ENCODE results near the gene AMPH.

The AMPH gene

DNA sequence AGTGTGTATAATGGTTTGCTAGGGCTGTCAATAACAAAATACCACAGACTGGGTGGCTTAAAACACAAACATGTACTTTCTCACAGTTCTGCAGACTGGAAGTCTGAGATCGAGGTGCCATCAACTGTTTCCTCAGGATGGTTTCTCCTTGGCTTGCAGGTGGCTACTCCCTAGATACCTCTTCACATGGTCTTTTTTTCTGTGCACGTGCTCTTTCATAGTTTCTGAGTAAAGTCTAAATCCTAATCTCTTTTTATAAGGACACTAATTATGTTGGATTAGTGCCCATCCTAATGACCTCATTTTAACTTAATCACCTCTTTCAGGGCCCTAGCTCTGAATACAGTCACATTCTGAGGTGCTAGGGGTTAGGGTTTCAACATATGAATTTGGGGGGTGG, 65.9 kb downstream of the AMPH start:
- Histone ChIP-seq H3K9ac (no peak overlapping the region), H3K79me2 (no peaks in the 10 kb centered on the region), H3K4me1 (no peaks in the 10 kb centered on the region), H2AFZ (no peak overlapping the region), H3K9me3 (ENCODE audit: control insufficient read depth, low read length) (no peaks in the 10 kb centered on the region), H3K36me3 (ENCODE audit: control insufficient read depth, insufficient read depth, low read length) (no peaks in the 10 kb centered on the region), H3K27me3 (ENCODE audit: control insufficient read depth, insufficient read depth, low read length) (no peaks in the 10 kb centered on the region), H3K4me3 (ENCODE audit: low read depth, low read length) (no peak overlapping the region), H3K27ac (no peak overlapping the region), H3K4me2 (ENCODE audit: low read length) (no peak overlapping the region)
- TF ChIP-seq, protein P1, sequence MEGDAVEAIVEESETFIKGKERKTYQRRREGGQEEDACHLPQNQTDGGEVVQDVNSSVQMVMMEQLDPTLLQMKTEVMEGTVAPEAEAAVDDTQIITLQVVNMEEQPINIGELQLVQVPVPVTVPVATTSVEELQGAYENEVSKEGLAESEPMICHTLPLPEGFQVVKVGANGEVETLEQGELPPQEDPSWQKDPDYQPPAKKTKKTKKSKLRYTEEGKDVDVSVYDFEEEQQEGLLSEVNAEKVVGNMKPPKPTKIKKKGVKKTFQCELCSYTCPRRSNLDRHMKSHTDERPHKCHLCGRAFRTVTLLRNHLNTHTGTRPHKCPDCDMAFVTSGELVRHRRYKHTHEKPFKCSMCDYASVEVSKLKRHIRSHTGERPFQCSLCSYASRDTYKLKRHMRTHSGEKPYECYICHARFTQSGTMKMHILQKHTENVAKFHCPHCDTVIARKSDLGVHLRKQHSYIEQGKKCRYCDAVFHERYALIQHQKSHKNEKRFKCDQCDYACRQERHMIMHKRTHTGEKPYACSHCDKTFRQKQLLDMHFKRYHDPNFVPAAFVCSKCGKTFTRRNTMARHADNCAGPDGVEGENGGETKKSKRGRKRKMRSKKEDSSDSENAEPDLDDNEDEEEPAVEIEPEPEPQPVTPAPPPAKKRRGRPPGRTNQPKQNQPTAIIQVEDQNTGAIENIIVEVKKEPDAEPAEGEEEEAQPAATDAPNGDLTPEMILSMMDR (IDR thresholded peaks at IDR 0.05), result no peak

DNA sequence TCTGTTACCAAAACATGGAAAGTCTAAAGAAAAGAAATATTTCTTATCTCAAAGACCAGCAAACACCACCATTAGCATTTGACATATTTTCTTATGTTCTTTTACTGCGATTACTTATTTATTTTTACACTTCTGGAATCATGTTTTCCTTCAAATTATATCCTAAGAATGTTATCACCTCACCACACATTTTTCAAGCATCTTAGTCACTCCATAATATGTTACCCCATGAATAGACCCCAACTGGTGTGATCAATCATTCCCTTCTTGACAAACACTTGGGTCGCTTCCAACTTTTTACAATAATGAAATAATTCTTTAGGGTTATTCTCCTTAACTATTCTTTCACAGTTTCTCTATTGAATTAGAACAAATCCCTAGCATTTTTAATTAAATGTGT, 67.4 kb downstream of the AMPH start:
- H3K27ac ChIP-seq, result no peak overlapping the region
- TF ChIP-seq, protein P1 (IDR thresholded peaks at IDR 0.05), result no peak
- no peak overlapping the region for H2AFZ ChIP-seq
- no peak overlapping the region for H3K4me3 ChIP-seq (ENCODE audit: low read depth, low read length)
- H3K9me3 ChIP-seq (ENCODE audit: control insufficient read depth, low read length), result no peaks in the 10 kb centered on the region
- H3K4me1 ChIP-seq, result no peaks in the 10 kb centered on the region
- H3K27me3 ChIP-seq (ENCODE audit: control insufficient read depth, insufficient read depth, low read length), result no peaks in the 10 kb centered on the region
- no peaks in the 10 kb centered on the region for H3K36me3 ChIP-seq (ENCODE audit: control insufficient read depth, insufficient read depth, low read length)
- H3K9ac ChIP-seq, result no peak overlapping the region
- no peak overlapping the region for H3K4me2 ChIP-seq (ENCODE audit: low read length)
- no peaks in the 10 kb centered on the region for H3K79me2 ChIP-seq

DNA sequence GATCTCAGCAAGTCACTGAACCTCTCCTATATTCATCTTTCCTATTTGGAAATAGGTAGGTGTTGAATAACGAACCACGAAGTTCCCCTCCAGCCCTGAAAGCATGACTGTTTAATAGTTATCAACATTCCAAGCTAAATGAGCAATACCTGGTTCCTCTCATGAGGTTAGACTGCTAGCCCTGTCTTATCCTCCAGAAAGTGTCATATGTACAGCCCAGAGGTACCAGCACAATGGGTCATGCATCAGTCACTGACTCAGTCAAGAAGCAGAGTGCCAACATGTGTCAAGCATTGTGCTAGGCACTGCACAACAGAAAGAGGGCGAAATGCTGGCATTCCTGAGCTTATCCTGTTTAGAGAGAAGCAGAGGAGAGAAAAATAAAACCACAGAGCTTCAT, 70.0 kb downstream of the AMPH start:
- no peak overlapping the region for H3K4me3 ChIP-seq (ENCODE audit: low read depth, low read length)
- H3K36me3 ChIP-seq (ENCODE audit: control insufficient read depth, insufficient read depth, low read length), result no peaks in the 10 kb centered on the region
- H3K27me3 ChIP-seq (ENCODE audit: control insufficient read depth, insufficient read depth, low read length), result no peaks in the 10 kb centered on the region
- TF ChIP-seq, protein P1 (IDR thresholded peaks at IDR 0.05), result no peak
- H3K9ac ChIP-seq, result no peak overlapping the region
- H3K79me2 ChIP-seq, result no peaks in the 10 kb centered on the region
- H3K4me1 ChIP-seq, result no peaks in the 10 kb centered on the region
- H3K27ac ChIP-seq, result no peak overlapping the region
- no peaks in the 10 kb centered on the region for H3K9me3 ChIP-seq (ENCODE audit: control insufficient read depth, low read length)
- H3K4me2 ChIP-seq (ENCODE audit: low read length), result no peak overlapping the region
- no peak overlapping the region for H2AFZ ChIP-seq

DNA sequence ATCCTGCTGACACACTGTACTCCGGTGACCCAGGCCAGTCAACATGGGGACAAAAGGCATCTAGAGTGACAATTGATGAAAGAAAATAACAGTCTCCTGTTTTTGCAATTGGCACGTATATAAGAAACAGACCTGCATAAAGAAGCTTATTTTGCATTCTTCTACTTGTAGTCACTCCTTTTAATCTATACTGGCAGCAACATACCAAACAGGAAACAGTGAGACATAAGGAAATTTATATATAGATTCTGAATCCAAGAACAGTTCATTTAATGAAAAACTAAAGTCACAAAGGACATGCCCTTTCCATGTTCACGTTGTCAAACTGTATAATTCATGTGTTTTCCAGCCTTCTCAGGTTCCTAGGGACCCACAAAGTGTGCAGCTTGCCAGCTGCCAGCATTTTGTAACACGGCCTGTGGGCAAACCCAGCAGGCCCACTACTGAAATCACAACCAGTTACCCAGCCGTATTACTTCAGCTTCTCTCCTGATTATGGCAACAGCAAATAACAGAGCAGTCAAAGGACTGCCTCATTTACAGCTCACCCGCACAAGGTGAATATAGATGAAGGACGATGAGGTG, 72.3 kb downstream of the AMPH start:
- Histone ChIP-seq H3K9ac (no peak overlapping the region), H2AFZ (no peak overlapping the region)
- TF ChIP-seq, protein P1 (IDR thresholded peaks at IDR 0.05), result no peak

DNA sequence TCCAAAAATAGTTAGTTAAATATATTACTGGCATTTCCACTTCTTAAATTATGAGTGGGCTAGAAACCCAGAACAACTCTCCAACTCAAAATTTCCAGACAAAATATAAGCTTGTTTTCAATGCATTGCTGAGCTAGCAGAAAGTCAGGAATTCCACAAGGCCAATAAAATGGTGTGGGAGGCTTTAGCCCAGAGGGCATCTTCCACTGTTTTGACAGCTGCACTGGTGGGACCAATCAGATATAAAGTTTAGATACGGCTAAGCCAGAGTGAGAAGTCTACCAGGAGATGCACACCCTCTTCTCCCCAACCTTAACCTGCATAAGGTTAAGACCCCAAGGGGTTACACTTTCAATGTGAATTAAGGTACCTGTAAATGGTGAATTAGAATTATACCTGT, 76.6 kb downstream of the AMPH start:
- Histone ChIP-seq H3K27ac (no peak overlapping the region), H2AFZ (no peak overlapping the region), H3K4me3 (ENCODE audit: low read depth, low read length) (no peak overlapping the region), H3K36me3 (ENCODE audit: control insufficient read depth, insufficient read depth, low read length) (no peaks in the 10 kb centered on the region), H3K27me3 (ENCODE audit: control insufficient read depth, insufficient read depth, low read length) (no peaks in the 10 kb centered on the region), H3K4me1 (no peaks in the 10 kb centered on the region), H3K4me2 (ENCODE audit: low read length) (no peak overlapping the region), H3K9me3 (ENCODE audit: control insufficient read depth, low read length) (no peaks in the 10 kb centered on the region), H3K79me2 (no peaks in the 10 kb centered on the region), H3K9ac (no peak overlapping the region)
- TF ChIP-seq, protein P1 (IDR thresholded peaks at IDR 0.05), result no peak

More for the DNA sequence above, 72.3 kb downstream of the AMPH start:
- Histone ChIP-seq H3K4me2 (ENCODE audit: low read length) (no peak overlapping the region), H3K79me2 (no peaks in the 10 kb centered on the region), H3K9me3 (ENCODE audit: control insufficient read depth, low read length) (no peaks in the 10 kb centered on the region), H3K4me3 (ENCODE audit: low read depth, low read length) (no peak overlapping the region), H3K27me3 (ENCODE audit: control insufficient read depth, insufficient read depth, low read length) (no peaks in the 10 kb centered on the region), H3K4me1 (no peaks in the 10 kb centered on the region), H3K27ac (no peak overlapping the region), H3K36me3 (ENCODE audit: control insufficient read depth, insufficient read depth, low read length) (no peaks in the 10 kb centered on the region)

Data from parathyroid adenoma (tissue), 2 donors.